GM21576 (cell line): ENCODE measurements around the gene GTPBP6.
"Not testable (repeated sequence)": the region's sequence is repeated elsewhere in the genome, so short reads cannot be mapped to it uniquely, and the experiment has no call there.

Experiments used
- ATAC-seq: cut with Tn5 transposase; IDR thresholded peaks from one replicate; pipeline ENCODE4 v1.9.1; 2021; ENCODE audit warnings: mild to moderate bottlenecking, moderate library complexity; ENCODE audit not compliant: unreplicated experiment

GTPBP6 gene

DNA sequence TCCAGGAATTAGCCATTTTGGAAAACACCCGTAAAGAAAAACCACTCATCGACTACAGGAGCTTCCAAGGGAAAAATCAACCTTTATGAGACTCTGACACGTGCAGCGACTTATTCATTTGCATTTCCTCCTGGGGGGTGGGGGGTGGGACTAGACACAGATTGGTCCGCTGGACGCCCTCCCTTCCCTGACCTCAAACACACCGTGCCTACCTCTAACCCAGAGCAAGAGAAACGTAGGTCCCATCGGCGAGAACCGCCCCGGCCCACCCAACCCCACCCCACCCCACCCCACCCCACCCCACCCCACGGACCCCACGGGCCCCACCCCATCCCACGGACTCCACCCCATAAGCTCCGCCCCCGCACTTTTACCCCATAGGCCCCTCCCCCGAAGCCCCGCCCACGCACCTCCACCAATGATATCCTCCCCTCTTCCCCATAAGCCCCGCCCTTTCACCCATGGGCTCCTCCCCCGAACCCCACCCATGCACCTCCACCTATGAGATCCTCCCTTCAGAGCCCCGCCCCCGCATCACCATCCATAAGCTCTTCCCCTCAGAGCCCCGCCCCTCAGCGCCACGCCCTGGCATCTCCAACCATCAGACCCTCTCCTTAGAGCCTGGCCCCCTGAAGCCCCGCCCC, 1.1 kb downstream of the GTPBP6 start:
- no peak for ATAC-seq

GRCh38 chrX:316351-317325, 2.0 kb downstream of the GTPBP6 start:
- ATAC-seq: no peak

GRCh38 chrX:314781-315595, 3.6 kb downstream of the GTPBP6 start:
- ATAC-seq: no peak

DNA sequence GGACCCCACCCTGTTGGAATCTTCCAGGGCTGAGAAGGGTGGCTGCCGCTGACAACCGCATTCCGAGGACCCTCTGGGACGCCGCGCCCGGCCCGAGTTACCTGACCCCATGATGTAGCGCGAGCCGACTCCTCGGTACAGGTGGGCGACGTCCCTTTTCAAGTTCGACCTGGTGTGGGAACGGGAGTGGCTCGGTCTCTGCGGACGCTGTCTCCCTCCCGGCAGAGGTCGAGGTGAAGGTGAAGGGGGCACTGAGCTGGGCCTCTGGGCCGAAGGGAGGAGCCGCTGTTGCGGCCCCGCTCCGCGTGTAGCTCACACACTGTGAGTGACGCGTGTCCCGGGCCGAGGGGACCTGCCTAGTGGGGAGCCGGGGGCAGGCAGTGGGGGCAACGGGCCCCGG, 4.5 kb downstream of the GTPBP6 start:
- no peak for ATAC-seq

- no peak for ATAC-seq
Measured at GRCh38 chrX:313546-313945, 5.0 kb downstream of the GTPBP6 start.

DNA sequence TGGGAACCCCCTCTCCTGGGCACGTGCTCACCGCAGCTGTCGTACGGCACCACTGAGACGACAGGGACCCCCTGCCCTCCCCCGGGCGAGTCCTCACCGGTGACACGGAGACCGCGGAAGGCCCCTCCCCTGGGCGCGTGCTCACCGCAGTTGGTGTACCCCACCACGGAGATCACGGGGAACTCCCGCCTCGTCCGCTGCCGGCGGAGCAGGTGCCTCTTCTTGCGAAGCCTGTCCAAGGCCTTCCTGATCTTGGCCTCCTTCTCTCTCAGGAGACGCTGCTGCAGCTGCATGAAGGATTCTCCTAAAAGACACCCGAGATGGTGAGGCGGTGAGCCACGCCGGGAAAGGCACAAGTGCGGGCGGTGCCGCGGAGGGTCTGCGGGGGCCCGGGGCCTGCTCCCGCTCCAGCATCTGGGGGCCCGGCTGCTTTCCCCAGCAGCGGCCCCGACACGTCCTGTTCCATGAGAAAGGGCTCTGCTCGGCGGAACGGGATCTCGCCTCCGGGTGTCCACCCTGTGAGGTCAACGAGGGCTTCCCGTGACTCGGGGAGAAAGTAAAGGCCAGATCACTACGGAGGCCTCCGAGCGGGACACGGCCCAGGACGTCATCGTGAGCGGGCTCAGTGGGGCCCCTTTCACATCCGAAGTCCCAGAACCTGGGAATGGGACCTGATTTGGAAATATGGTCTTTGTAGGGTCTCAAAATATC, 5.8 kb downstream of the GTPBP6 start:
- ATAC-seq: no peak

DNA sequence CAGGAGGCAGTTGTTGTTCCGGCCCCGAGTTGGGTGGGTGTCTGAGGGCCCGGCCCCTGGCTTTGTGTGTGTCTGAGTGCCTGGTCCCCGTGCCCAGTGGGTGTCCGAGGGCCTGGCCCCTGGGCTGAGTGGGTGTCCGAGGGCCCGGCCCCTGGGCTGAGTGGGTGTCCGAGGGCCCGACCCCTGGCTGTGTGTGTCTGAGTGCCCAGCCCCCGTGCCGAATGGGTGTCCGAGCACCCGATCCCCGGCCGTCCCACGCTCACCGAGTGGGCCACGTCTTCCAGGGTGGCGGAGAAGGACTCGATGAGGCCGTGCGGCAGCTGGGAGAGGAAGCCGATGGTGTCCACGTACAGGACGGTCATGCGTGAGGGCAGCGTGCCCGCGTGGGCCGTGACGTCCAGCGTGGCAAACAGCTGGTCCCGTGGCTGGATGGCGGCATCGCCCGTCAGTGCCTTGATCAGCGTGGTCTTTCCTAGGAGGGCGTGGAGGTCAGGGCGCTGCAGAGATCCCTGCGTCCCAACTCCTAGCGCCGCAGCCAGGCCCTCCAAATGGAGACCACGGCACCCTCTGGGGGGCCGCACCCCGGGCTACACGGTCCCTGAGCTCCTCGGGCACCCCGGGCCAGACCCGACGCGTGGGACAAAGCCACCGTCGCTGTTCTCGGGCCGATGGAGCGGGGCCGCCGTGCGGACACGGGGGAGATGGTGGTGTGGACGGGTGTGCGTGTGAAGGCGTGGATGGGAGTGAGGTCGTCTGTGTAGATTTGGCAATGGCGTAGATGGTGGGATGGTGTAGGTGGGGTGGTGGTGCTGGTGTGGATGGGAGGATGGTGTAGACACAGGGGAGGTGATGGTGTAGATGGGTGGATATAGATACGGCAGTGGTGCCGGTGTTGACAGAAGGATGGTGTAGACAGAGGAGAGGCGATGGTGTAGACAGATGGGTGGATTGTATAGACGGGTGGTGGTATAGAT, 7.2 kb downstream of the GTPBP6 start:
- no peak for ATAC-seq

DNA sequence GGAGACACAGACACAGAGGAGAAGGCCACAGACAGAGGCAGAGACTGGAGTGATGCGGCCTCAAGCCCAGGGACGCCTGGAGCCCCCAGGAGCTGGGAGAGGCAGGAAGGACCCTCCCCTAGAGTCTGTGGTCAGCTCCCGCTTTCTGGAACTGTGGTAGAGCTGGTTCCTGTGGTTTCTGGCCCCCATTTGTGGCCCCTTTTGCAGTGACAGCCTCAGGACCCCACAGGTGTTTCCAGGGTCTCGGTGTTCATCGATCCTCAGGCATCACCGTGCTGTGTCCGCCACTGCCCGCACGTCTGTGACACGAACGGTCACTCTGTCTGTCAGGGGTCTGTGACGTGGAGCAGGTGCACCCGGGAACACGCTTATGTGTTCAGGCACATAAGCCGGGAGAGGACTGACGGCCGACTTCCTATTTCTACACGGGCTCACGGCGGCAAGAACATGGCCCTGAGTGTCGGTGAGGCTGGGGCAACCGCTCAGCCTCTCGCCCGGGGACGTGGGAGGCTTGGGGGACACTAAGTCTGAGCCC, 7.9 kb downstream of the GTPBP6 start:
- no peak for ATAC-seq

GRCh38 chrX:308821-309520, 9.6 kb downstream of the GTPBP6 start:
- ATAC-seq: no peak

GRCh38 chrX:307261-308111, 11.1 kb downstream of the GTPBP6 start:
- no peak for ATAC-seq

- not testable (repeated sequence) for ATAC-seq
Measured at GRCh38 chrX:306614-307251, 11.9 kb downstream of the GTPBP6 start.

GRCh38 chrX:305781-306613, 12.6 kb downstream of the GTPBP6 start:
- not testable (repeated sequence) for ATAC-seq

GRCh38 chrX:302975-303374, 15.6 kb downstream of the GTPBP6 start:
- ATAC-seq: no peak

DNA sequence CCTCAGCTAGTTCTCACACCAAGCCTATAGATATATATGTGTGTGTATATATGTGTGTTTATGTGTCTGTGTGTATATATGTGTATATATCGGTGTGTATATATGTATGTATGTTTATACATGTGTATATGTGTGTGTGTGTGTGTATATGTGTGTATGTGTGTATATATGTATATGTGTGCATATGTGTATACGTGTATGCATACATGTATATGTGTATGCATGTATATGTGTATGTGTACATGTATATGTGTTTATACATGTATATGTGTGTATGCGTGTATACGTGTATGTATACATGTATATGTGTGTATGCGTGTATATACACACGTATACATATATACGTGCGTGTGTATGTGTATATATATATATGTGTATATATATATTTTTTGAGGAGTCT, 18.3 kb downstream of the GTPBP6 start:
- no peak for ATAC-seq

- ATAC-seq: no peak
Measured at GRCh38 chrX:298993-299392, 19.6 kb downstream of the GTPBP6 start.

GRCh38 chrX:295136-295535, 23.5 kb downstream of the GTPBP6 start:
- no peak for ATAC-seq
